Measurements from ENCODE around the gene CTNNA2.

Gene CTNNA2

DNA sequence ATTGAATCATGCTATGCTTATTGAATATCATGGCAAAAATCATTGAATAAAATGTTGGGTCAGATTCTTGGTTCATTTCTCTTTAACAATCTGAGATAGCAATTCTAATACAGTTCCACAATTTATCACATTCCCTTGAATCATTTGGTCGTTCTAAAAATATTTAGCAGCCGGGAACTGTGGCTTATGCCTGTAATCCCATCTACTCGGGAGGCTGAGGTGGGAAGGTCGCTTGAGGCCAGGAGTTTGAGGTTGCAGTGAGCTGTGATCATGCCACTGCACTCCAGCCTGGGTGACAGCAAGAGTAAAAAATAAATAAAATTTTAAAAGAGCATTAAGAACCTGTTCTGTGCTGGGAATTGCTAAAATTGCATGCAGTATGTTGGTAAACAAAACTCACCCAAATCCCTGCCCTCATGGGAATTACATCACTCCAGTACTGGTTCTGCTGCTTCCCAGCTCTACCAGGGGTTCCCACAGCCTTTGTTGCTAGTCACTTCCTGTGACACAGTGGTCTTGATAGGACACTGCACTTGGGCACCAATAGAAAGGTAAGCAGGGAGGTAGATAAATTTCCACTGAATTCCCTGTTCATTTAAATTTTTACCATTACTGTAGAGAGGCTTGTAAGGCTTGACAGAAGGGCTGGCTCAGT is 200.4 kb downstream of the CTNNA2 start:
- H3K4me1 ChIP-seq (ENCODE audit: control insufficient read depth, low read depth, low read length), result no peaks in the 10 kb centered on the region
- H3K27me3 ChIP-seq (ENCODE audit: control insufficient read depth, insufficient read depth, low read length), result no peaks in the 10 kb centered on the region
- H3K27ac ChIP-seq (ENCODE audit: low read length), result no peak overlapping the region
- H3K36me3 ChIP-seq (ENCODE audit: control insufficient read depth, low read depth, low read length), result no peaks in the 10 kb centered on the region
- H3K9ac ChIP-seq (ENCODE audit: low read length), result no peak overlapping the region
- no peaks in the 10 kb centered on the region for H3K9me3 ChIP-seq (ENCODE audit: control insufficient read depth, low read depth, low read length)
- H3K4me3 ChIP-seq (ENCODE audit: low read length), result no peak overlapping the region

DNA sequence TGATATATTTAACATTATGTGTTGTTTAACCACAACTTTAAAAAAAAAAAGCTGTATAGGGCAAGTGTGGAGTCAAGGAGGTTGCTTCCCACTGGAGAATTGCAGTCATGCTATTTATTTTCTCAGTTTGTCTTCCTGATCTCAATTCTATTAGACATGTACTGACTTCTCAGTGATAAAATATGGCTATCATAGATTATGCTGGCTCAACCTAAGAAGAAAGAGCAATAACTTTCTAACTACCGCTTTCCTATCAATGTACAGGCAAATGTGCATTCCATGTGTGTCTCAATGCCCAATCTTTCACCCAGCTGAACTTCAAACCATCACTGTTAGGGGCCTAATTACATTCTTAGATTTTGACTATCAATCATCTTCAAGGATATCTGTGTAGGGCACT is 201.4 kb downstream of the CTNNA2 start:
- no peak overlapping the region for H3K27ac ChIP-seq (ENCODE audit: low read length)
- H3K36me3 ChIP-seq (ENCODE audit: control insufficient read depth, low read depth, low read length), result no peaks in the 10 kb centered on the region
- H3K9me3 ChIP-seq (ENCODE audit: control insufficient read depth, low read depth, low read length), result no peaks in the 10 kb centered on the region
- no peaks in the 10 kb centered on the region for H3K27me3 ChIP-seq (ENCODE audit: control insufficient read depth, insufficient read depth, low read length)
- H3K4me3 ChIP-seq (ENCODE audit: low read length), result no peak overlapping the region
- H3K9ac ChIP-seq (ENCODE audit: low read length), result no peak overlapping the region
- H3K4me1 ChIP-seq (ENCODE audit: control insufficient read depth, low read depth, low read length), result no peaks in the 10 kb centered on the region

DNA sequence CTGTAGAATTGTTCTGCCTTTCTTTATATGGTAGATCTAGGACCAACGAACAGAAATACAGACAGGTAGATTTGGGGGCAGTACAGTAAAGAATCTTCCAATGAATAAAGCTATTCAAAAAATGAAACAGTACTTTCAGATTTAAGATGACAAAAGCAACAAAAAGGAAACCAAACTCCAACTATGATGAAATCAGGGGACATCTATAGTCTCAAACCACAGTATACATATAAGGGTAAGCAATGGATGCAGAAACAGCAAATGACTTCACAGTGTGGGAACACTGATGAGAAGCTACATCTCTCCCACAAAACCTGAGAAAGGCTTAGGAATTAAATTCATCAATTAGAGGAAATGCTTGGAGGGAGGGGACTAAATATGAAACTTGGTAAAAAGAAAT is 202.5 kb downstream of the CTNNA2 start:
- no peaks in the 10 kb centered on the region for H3K9me3 ChIP-seq (ENCODE audit: control insufficient read depth, low read depth, low read length)
- H3K9ac ChIP-seq (ENCODE audit: low read length), result no peak overlapping the region
- H3K27me3 ChIP-seq (ENCODE audit: control insufficient read depth, insufficient read depth, low read length), result no peaks in the 10 kb centered on the region
- H3K4me3 ChIP-seq (ENCODE audit: low read length), result no peak overlapping the region
- H3K27ac ChIP-seq (ENCODE audit: low read length), result no peak overlapping the region
- H3K4me1 ChIP-seq (ENCODE audit: control insufficient read depth, low read depth, low read length), result no peaks in the 10 kb centered on the region
- no peaks in the 10 kb centered on the region for H3K36me3 ChIP-seq (ENCODE audit: control insufficient read depth, low read depth, low read length)

DNA sequence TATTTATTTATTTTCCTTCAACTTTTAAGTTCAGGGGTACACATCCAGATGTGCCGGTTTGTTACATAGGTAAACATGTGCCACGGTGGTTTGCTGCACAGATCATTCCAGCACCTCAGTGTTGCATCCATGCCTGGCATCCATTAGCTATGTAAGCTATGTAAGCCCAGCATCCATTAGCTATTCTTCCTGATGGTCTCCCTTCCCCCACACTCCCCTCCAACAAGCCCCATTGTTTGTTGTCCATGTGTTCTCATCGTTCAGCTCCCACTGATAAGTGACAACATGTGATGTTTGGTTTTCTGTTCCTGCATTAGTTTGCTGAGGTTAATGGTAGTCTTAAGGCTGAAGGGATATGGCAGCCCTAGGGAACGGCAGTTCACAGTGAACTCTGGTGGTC is 203.4 kb downstream of the CTNNA2 start:
- Histone ChIP-seq H3K9me3 (ENCODE audit: control insufficient read depth, low read depth, low read length) (no peaks in the 10 kb centered on the region), H3K9ac (ENCODE audit: low read length) (no peak overlapping the region), H3K36me3 (ENCODE audit: control insufficient read depth, low read depth, low read length) (no peaks in the 10 kb centered on the region), H3K27ac (ENCODE audit: low read length) (no peak overlapping the region), H3K4me3 (ENCODE audit: low read length) (no peak overlapping the region), H3K27me3 (ENCODE audit: control insufficient read depth, insufficient read depth, low read length) (no peaks in the 10 kb centered on the region), H3K4me1 (ENCODE audit: control insufficient read depth, low read depth, low read length) (no peaks in the 10 kb centered on the region)

DNA sequence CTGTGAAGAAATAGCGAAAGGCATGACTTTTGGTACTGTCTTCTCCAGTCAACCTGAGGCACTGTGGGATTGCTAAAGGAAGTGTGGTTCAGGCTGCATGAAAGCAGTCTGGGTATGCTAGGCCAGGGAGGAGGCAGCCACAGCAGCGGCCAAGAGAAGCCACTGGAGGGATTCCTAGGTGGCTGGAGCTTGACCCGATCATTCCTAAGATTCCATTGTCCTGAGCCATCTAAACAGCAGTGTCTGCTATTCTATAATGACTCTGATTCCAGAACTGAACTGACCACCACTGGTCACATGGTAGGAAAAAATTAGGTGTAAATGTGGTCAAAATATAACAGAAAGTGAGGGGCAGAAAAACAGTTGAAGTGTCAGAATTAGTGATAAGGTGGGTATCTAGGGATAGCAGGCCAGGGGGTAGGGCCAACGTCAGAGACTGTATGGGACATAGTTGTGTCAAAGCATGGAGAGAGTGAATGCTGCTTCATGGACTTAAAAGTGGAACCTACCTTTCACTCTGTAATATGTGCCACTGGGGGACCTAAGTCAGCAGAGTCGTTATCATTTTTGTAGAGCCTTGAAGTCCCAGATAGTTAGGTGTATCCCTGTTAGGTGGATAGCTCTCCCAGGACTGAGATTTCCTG is 204.6 kb downstream of the CTNNA2 start:
- Histone ChIP-seq H3K27me3 (ENCODE audit: control insufficient read depth, insufficient read depth, low read length) (no peaks in the 10 kb centered on the region), H3K4me1 (ENCODE audit: control insufficient read depth, low read depth, low read length) (no peaks in the 10 kb centered on the region), H3K4me3 (ENCODE audit: low read length) (no peak overlapping the region), H3K9ac (ENCODE audit: low read length) (no peak overlapping the region), H3K27ac (ENCODE audit: low read length) (no peak overlapping the region), H3K9me3 (ENCODE audit: control insufficient read depth, low read depth, low read length) (no peaks in the 10 kb centered on the region), H3K36me3 (ENCODE audit: control insufficient read depth, low read depth, low read length) (no peaks in the 10 kb centered on the region)

DNA sequence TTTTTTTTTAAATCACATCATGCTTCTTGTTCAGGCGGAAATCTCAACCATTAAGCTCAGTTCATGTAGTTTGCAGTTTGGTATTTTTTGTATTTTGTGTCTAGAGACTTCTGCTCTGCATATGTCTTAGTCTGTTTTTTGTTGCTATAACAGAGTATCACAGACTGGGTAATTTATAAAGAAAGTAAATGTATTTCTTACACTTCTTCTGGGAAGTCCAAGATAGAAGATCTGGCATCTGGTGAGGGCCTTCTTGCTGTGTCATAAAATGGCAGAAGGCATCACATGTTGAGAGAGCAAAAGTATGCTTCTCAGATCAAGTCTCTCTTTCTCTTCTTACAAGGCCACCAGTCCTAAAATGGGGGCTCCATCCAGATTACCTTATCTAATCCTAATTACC is 208.2 kb downstream of the CTNNA2 start:
- Histone ChIP-seq H3K4me1 (ENCODE audit: control insufficient read depth, low read depth, low read length) (no peaks in the 10 kb centered on the region), H3K4me3 (ENCODE audit: low read length) (no peak overlapping the region), H3K27ac (ENCODE audit: low read length) (no peak overlapping the region), H3K36me3 (ENCODE audit: control insufficient read depth, low read depth, low read length) (no peaks in the 10 kb centered on the region), H3K27me3 (ENCODE audit: control insufficient read depth, insufficient read depth, low read length) (no peaks in the 10 kb centered on the region), H3K9ac (ENCODE audit: low read length) (no peak overlapping the region), H3K9me3 (ENCODE audit: control insufficient read depth, low read depth, low read length) (no peaks in the 10 kb centered on the region)

DNA sequence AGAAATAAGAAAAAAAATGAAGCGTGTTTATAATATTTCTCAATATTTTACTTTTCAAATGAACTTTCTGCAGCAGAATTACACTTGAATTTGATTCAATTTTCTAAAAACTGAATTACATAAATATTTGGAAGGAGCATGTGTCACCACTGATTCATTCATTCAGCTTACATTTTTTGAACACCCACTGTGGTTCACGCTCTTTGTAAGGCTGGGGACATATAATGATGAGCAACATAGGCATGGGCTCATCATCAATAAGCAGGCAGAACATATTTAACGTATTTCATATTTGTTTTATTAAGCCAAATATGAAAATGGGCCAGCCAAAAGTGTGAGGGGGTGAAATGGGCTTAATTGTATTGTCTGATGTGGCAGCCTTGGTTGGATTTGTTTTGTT is 209.1 kb downstream of the CTNNA2 start:
- H3K27me3 ChIP-seq (ENCODE audit: control insufficient read depth, insufficient read depth, low read length), result no peaks in the 10 kb centered on the region
- no peaks in the 10 kb centered on the region for H3K36me3 ChIP-seq (ENCODE audit: control insufficient read depth, low read depth, low read length)
- H3K9ac ChIP-seq (ENCODE audit: low read length), result no peak overlapping the region
- no peaks in the 10 kb centered on the region for H3K9me3 ChIP-seq (ENCODE audit: control insufficient read depth, low read depth, low read length)
- no peak overlapping the region for H3K4me3 ChIP-seq (ENCODE audit: low read length)
- H3K4me1 ChIP-seq (ENCODE audit: control insufficient read depth, low read depth, low read length), result no peaks in the 10 kb centered on the region
- H3K27ac ChIP-seq (ENCODE audit: low read length), result no peak overlapping the region

DNA sequence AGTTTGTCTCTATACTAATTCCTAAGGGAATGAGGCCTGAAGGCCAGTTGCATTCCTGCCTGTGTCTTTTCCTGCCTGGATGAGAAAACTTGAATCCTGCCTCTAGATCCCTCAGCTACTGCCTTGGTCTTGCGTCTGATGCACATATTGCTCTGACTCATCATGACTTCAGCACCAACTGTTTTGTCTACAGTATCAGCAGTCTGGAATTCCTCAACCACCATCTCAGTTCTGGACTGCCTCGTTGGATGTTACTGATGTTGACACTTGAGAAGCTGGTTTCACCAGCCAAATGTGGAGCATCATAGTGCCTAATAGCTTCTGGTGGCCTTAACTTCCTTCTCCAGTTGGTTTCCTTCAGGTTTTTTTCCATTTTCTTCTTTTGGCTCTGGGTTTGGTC is 211.0 kb downstream of the CTNNA2 start:
- Histone ChIP-seq H3K27ac (ENCODE audit: low read length) (no peak overlapping the region), H3K36me3 (ENCODE audit: control insufficient read depth, low read depth, low read length) (no peaks in the 10 kb centered on the region), H3K4me3 (ENCODE audit: low read length) (no peak overlapping the region), H3K9ac (ENCODE audit: low read length) (no peak overlapping the region), H3K9me3 (ENCODE audit: control insufficient read depth, low read depth, low read length) (no peaks in the 10 kb centered on the region), H3K4me1 (ENCODE audit: control insufficient read depth, low read depth, low read length) (no peaks in the 10 kb centered on the region), H3K27me3 (ENCODE audit: control insufficient read depth, insufficient read depth, low read length) (no peaks in the 10 kb centered on the region)

DNA sequence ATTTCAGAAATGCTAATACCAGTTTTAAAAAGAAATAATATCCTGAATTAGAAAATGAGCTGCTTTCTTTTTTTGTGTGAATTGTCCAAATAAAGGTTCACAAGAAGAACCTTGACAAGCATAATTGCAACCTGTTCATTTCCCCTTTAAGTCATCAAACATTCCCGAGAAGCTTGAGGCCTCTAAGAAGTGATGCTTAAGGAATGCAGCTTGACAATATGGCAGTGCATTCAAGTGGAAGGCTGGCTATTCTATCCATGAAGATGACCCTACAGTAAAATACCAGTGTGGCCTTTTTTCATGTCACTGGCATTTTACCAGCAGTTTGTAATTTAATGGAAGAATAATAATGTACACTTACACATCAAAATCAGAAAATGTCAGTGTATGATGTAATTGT is 216.7 kb downstream of the CTNNA2 start:
- H3K9me3 ChIP-seq (ENCODE audit: control insufficient read depth, low read depth, low read length), result no peaks in the 10 kb centered on the region
- no peak overlapping the region for H3K4me3 ChIP-seq (ENCODE audit: low read length)
- no peak overlapping the region for H3K9ac ChIP-seq (ENCODE audit: low read length)
- H3K27me3 ChIP-seq (ENCODE audit: control insufficient read depth, insufficient read depth, low read length), result no peaks in the 10 kb centered on the region
- H3K36me3 ChIP-seq (ENCODE audit: control insufficient read depth, low read depth, low read length), result no peaks in the 10 kb centered on the region
- H3K27ac ChIP-seq (ENCODE audit: low read length), result no peak overlapping the region
- H3K4me1 ChIP-seq (ENCODE audit: control insufficient read depth, low read depth, low read length), result no peaks in the 10 kb centered on the region

DNA sequence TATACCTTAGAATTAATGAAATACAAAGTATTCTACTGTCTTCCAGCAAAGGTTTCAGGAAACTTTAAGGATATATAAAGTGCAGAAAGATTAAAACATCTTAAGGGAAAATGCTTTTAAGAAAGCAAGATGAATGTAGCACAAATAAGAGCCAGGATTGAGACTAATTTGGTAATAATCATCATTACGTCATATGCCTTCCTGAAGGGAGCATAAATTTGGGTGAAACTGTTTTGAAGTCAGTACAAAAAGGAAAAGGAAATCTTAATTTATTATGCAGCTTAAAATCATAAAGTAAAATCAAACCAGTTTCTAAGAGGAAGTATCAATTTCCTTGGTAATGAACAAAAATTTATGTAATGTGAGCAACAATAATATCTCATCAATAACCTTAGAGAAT is 221.7 kb downstream of the CTNNA2 start:
- Histone ChIP-seq H3K4me3 (ENCODE audit: low read length) (no peak overlapping the region), H3K9ac (ENCODE audit: low read length) (no peak overlapping the region), H3K36me3 (ENCODE audit: control insufficient read depth, low read depth, low read length) (no peaks in the 10 kb centered on the region), H3K4me1 (ENCODE audit: control insufficient read depth, low read depth, low read length) (no peaks in the 10 kb centered on the region), H3K27me3 (ENCODE audit: control insufficient read depth, insufficient read depth, low read length) (no peaks in the 10 kb centered on the region), H3K9me3 (ENCODE audit: control insufficient read depth, low read depth, low read length) (no peaks in the 10 kb centered on the region), H3K27ac (ENCODE audit: low read length) (no peak overlapping the region)

DNA sequence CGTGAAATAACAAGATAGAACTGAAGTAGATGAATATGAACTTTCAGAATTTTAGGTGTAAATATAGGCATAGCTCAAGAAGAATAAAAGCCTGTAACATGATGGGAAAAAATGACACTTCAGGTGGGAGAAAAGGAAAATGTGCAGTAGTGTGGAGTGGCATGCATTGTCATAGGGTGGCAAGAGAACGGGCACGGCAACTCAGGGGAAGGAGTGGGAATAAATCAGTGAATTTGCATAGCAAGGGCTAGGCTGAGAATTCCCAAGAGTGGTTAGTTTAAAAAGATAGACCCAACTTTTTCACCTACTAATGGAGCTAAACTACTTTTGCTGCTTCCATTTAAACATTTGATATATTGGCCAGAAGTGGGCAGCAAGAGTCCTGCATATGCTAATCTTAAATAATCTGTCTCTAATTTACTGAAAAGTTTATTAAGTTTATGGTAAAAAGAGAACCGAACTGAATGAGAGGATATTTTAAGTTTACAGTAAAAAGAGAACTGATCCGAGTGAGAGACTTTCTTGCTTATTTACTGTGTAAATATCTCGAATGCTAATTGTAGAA is 228.1 kb downstream of the CTNNA2 start:
- Histone ChIP-seq H3K4me1 (ENCODE audit: control insufficient read depth, low read depth, low read length) (peaks cover 6% of the 10 kb centered on the region), H3K36me3 (ENCODE audit: control insufficient read depth, low read depth, low read length) (no peaks in the 10 kb centered on the region), H3K9ac (ENCODE audit: low read length) (no peak overlapping the region), H3K9me3 (ENCODE audit: control insufficient read depth, low read depth, low read length) (no peaks in the 10 kb centered on the region), H3K27ac (ENCODE audit: low read length) (no peak overlapping the region), H3K27me3 (ENCODE audit: control insufficient read depth, insufficient read depth, low read length) (no peaks in the 10 kb centered on the region), H3K4me3 (ENCODE audit: low read length) (no peak overlapping the region)

DNA sequence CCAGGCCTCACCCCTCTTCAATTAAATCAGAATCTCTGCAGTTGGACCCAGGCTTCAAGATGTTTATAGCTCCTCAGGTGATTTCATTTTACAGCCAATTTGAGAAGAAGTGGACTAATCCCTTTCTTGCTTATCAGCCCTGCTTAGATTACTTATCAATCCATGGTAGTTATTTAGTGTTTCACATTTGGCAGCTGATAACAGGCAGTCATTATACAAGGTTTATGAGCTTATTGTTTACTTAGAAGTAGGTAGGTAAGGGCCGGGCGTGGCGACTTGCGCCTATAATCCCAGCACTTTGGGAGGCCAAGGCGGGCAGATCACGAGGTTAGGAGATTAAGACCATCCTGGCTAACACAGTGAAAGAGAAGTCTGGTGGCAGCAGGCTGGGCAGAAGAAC is 237.5 kb downstream of the CTNNA2 start:
- Histone ChIP-seq H3K9ac (ENCODE audit: low read length) (no peak overlapping the region), H3K27ac (ENCODE audit: low read length) (no peak overlapping the region), H3K9me3 (ENCODE audit: control insufficient read depth, low read depth, low read length) (no peaks in the 10 kb centered on the region), H3K36me3 (ENCODE audit: control insufficient read depth, low read depth, low read length) (no peaks in the 10 kb centered on the region), H3K4me3 (ENCODE audit: low read length) (no peak overlapping the region), H3K4me1 (ENCODE audit: control insufficient read depth, low read depth, low read length) (no peaks in the 10 kb centered on the region), H3K27me3 (ENCODE audit: control insufficient read depth, insufficient read depth, low read length) (no peaks in the 10 kb centered on the region)
